Adrenal gland (tissue), 5 donors: ENCODE results near the gene ROR2.

Experiments used
- POLR2A ChIP-seq, 2 donors: fragments of 450-650 bp; IDR thresholded peaks; one replicate each; pipeline ENCODE4 v1.6.1; 2017; ENCODE audit warnings: antibody characterized with exemption in 2 of 2, mild to moderate bottlenecking in 2 of 2, moderate library complexity in 1 of 2
- TF ChIP-seq, protein P1 (sequence below), 6 experiments: fragments of 450-650 bp in 4 of 6; fragments of 200-600 bp in 2 of 6; sonication (generic) in 1 of 6; IDR thresholded peaks; 1 replicate in 5 of 6; 2 replicates in 1 of 6; pipeline versions ENCODE4 v1.5.1 to v1.8.0; 2016 to 2021; ENCODE audit warnings: antibody characterized with exemption in 6 of 6, mild to moderate bottlenecking in 2 of 6, moderate library complexity in 1 of 6
- donor health status: DM: no; HTN: no; CAD: no.

DNA sequence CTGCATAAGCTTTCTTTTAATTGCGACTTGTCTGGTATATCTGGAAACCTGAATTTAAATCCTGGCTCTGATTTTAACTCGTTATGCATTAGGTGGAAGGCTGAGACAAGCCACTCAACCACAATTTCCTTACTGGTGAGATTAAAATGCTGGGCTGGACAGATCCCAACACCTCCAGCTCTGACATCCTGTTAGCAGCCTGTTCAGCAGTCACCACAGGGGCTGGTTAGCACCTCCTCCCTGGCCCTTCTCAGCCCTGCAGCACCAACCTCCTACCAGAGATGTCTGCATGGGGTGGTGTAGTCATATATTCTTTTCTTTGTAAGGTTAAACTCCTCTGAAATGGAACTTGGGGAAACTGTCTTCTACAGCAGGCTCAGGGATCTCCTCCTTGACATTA lies 369.9 kb downstream of the ROR2 start:
- TF ChIP-seq, protein P1, sequence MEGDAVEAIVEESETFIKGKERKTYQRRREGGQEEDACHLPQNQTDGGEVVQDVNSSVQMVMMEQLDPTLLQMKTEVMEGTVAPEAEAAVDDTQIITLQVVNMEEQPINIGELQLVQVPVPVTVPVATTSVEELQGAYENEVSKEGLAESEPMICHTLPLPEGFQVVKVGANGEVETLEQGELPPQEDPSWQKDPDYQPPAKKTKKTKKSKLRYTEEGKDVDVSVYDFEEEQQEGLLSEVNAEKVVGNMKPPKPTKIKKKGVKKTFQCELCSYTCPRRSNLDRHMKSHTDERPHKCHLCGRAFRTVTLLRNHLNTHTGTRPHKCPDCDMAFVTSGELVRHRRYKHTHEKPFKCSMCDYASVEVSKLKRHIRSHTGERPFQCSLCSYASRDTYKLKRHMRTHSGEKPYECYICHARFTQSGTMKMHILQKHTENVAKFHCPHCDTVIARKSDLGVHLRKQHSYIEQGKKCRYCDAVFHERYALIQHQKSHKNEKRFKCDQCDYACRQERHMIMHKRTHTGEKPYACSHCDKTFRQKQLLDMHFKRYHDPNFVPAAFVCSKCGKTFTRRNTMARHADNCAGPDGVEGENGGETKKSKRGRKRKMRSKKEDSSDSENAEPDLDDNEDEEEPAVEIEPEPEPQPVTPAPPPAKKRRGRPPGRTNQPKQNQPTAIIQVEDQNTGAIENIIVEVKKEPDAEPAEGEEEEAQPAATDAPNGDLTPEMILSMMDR (IDR thresholded peaks at IDR 0.05), result no peak
- TF ChIP-seq POLR2A (IDR thresholded peaks at IDR 0.05), result no peak
